ENCODE results near the gene MX2.

Gene MX2

DNA sequence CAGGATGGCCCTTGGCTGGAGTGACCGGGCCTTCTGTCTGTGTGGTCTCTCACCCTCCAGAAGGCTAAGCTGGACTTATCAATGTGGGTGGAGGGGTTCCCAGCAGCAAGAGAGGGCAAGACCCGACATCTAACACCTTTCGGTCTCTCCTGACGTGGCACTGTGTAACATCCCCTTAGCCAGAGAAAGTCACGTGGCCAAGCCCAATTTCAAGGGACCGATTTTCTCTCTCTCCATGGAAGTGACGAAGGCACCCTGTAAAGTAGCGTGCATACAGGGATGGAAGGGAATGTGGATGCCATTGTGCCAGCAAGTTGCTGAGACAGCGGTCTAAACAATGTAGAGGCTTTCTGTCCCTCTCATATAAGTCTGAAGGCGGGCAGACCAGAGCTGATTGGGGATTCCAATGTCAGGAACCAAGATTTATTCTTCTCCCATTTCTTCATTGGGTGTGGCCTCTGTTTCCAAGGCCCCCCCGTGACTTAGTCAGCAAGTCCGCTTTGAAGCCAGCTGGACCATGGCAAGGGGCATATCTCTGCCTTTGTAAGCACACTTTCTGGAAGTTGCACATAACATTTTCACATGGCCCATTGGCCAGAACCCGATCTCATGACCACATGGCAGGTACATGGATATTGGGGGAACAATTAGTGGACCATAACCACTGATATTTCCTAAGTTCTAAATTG, 76.7 kb downstream of the MX2 start:
- no peak for DNase-seq (ENCODE audit: extremely low read depth, low read depth)
- TF ChIP-seq, protein P1, sequence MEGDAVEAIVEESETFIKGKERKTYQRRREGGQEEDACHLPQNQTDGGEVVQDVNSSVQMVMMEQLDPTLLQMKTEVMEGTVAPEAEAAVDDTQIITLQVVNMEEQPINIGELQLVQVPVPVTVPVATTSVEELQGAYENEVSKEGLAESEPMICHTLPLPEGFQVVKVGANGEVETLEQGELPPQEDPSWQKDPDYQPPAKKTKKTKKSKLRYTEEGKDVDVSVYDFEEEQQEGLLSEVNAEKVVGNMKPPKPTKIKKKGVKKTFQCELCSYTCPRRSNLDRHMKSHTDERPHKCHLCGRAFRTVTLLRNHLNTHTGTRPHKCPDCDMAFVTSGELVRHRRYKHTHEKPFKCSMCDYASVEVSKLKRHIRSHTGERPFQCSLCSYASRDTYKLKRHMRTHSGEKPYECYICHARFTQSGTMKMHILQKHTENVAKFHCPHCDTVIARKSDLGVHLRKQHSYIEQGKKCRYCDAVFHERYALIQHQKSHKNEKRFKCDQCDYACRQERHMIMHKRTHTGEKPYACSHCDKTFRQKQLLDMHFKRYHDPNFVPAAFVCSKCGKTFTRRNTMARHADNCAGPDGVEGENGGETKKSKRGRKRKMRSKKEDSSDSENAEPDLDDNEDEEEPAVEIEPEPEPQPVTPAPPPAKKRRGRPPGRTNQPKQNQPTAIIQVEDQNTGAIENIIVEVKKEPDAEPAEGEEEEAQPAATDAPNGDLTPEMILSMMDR (IDR thresholded peaks at IDR 0.05; ENCODE audit: low read depth, low read length): no peak

DNA sequence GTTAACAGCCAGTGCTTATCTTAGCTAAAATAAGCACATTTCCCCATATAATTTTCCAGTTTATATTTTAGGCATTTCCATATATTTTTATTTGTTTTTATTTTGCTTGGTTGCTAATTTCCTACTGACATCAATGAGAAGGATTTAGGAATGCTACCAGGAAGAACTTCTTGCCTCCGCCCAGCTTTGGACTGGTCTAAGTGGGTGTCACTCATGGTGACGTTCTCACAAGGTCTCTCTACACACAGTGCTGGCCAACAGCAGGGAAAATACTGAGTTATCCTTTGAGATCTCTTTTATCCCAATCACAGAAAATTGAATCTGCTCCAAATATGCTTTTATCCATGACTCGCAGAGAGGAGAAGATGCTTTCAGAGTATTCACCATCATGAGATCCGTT, 77.4 kb downstream of the MX2 start:
- no peak for DNase-seq (ENCODE audit: extremely low read depth, low read depth)
- TF ChIP-seq, protein P1 (IDR thresholded peaks at IDR 0.05; ENCODE audit: low read depth, low read length): no peak

DNA sequence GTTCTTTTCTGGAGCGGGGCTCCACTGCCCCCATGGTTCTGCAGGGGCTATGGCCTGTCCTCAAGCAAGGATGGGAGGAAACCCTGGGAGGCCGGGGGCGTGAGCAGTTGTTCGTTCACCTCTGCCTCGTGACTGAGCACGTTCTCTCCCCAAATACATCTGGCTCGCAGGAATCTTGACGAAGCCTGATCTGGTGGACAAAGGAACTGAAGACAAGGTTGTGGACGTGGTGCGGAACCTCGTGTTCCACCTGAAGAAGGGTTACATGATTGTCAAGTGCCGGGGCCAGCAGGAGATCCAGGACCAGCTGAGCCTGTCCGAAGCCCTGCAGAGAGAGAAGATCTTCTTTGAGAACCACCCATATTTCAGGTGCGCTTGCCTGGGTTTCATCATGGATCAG, 79.7 kb downstream of the MX2 start:
- TF ChIP-seq, protein P1 (IDR thresholded peaks at IDR 0.05; ENCODE audit: low read depth, low read length): no peak
- DNase-seq (ENCODE audit: extremely low read depth, low read depth): no peak

DNA sequence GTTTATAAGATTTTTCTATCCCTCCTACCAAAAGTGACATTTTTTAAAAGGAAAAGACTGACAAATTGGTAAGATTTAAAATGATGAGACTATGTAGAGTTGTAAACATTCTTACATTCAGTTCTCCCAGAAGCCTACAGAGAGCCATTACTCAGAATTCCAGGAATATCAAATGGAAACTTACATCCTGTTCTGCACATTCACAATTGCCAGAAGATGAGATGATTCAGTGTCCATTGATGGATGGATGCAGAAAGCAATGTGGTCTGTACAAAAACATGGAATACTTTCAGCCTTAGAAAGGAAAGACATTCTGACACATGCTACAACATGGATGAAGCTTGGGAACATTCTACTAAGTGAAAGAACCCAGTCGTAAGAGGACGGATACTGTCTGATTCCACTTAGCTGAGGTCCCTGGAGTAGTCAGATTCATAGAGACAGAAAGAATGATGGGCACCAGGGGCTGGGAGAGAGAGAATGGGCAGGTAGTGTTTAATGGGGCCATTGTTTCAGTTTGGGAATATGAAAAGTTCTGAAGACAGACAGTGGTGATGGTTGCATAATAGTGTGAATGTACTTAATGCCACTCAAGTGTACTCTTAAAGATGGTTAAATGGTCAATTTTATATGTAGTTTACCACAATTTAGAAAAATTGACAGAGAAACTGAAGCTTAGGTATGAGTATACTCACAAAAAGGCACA, 80.8 kb downstream of the MX2 start:
- DNase-seq (ENCODE audit: extremely low read depth, low read depth): no peak
- TF ChIP-seq, protein P1 (IDR thresholded peaks at IDR 0.05; ENCODE audit: low read depth, low read length): no peak

DNA sequence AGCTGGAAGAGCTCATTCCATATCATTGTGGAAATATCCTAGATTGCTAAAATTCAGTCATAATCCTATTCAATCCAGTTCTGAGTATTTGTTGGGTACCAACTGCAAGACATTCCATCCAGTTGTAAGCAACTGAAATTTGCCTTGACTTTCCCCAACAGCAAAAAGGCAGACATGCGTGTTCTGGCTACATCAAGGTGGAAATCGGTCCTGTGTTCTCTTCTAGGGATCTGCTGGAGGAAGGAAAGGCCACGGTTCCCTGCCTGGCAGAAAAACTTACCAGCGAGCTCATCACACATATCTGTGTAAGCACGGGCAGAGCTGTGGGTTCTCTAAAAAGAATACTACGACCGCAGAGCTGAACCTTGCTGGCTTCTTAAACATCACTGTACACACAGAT, 81.7 kb downstream of the MX2 start:
- DNase-seq (ENCODE audit: extremely low read depth, low read depth): no peak
- TF ChIP-seq, protein P1 (IDR thresholded peaks at IDR 0.05; ENCODE audit: low read depth, low read length): no peak

DNA sequence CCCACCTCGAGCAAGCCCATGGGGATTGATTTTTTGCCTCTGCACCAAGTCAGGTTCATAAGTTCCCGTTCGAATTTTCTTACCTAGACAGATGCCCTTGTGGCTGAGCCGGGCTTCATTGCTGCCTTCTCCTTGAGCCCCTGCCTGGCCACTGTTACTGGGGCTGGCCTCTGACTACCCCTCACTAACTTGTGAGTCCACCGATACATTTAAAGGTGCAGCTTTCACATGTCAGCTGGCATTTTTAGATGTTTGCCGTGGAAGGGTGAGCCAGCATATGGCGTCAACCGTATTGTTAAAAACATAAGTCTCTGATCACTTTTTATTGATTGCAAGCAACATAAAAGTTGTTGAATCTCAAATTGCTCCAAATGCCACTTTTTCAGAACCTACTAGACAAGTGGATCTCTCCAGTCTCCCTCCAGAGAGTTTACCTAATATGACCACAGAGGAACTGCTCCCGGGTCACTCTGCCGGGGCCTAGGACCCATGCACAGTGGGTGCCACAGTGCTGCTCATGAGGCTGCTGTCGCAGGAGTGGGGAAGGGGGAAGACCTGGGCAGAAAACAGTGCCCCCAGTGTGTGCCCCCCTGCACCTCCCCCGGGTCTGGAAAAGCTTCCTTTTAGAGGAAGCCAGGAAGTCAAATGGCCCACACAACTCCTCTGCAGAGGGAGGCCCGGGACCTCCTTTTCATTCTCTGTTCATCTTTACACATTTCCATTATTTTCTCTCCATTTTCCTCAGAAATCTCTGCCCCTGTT, 83.1 kb downstream of the MX2 start:
- TF ChIP-seq, protein P1 (IDR thresholded peaks at IDR 0.05; ENCODE audit: low read depth, low read length): no peak
- no peak for DNase-seq (ENCODE audit: extremely low read depth, low read depth)

DNA sequence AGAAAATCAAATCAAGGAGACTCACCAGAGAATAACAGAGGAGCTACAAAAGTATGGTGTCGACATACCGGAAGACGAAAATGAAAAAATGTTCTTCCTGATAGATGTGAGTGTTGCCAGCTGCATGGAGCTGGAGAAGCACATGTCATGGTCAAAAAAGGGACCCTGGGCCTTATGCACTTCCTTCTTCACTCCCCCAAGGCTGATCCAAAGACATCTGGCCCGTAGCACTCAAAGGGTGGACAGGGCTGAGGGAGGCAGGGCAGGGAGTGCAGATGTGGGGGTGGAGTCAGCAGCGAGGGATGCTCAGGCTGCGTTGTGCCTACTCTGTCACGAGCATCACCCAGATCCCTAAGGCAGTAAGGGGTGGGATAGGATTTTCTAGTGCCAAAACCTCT, 83.6 kb downstream of the MX2 start:
- no peak for DNase-seq (ENCODE audit: extremely low read depth, low read depth)
- TF ChIP-seq, protein P1 (IDR thresholded peaks at IDR 0.05; ENCODE audit: low read depth, low read length): no peak

Measured in AG09319 (cell line).